ENCODE results near the gene ATP1A2. TPM values are rescaled to one million over a fixed set of nuclear protein-coding genes. Genes with fewer than 3 reads are reported as not detected.

The ATP1A2 gene
- total RNA-seq, 1 experiment from 2014 or later = not detected

GRCh38 chr1:160146107-160146506 lies 30.5 kb downstream of the ATP1A2 start:
- no peak for DNase-seq (ENCODE audit: low spot score)

DNA sequence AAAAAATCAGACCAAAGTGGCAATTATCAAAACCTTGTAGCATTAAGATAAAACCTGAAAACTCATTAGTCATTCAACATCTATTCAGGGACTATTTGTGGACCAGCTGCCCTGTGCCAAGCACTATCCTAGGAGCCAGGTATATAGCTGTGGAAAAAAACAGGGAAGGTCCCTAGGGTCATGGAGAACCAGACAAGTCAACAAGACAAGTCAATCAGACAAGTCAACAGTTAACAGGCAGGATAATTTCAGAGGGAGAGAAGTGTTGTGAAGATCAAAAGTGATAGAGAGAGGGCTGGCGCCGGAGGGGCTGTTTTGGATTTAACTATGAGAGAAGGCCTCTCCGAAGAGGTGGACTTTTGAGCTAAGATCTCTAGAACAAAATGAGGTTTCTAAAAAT lies 32.6 kb downstream of the ATP1A2 start:
- no peak for DNase-seq (ENCODE audit: low spot score)

GRCh38 chr1:160149233-160149632 lies 33.7 kb downstream of the ATP1A2 start:
- DNase-seq (ENCODE audit: low spot score) = no peak

GRCh38 chr1:160149716-160150115 lies 34.2 kb downstream of the ATP1A2 start:
- no peak for DNase-seq (ENCODE audit: low spot score)

- no peak for DNase-seq (ENCODE audit: low spot score)
Measured at GRCh38 chr1:160151303-160151702, 35.7 kb downstream of the ATP1A2 start, which contains the start of gene ATP1A4. Gene ATP1A4, plus strand, starts transcription at chr1:160151603. Its CDS starts 438 bp downstream, at chr1:160152041.

DNA sequence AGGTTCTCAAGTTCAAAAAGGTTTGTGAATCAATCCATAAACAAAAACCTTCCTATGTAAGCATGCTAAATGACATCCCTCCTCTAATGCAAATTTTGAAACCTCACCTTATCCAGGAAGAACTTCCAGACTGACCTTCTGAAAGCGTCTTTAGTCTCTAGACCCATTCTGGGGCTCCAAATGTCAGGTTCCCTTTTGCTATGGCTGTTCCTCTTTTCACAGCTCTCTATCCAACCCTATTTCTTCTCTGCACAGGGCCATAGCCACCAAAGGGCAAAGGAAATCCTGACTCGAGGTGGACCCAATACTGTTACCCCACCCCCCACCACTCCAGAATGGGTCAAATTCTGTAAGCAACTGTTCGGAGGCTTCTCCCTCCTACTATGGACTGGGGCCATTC lies 39.2 kb downstream of the ATP1A2 start:
- DNase-seq (ENCODE audit: low spot score) = no peak

- no peak for DNase-seq (ENCODE audit: low spot score)
Measured at GRCh38 chr1:160156361-160156760, 40.8 kb downstream of the ATP1A2 start.

- DNase-seq (ENCODE audit: low spot score) = no peak
Measured at GRCh38 chr1:160157174-160157573, 41.6 kb downstream of the ATP1A2 start.

GRCh38 chr1:160158031-160158430 lies 42.5 kb downstream of the ATP1A2 start:
- no peak for DNase-seq (ENCODE audit: low spot score)

DNA sequence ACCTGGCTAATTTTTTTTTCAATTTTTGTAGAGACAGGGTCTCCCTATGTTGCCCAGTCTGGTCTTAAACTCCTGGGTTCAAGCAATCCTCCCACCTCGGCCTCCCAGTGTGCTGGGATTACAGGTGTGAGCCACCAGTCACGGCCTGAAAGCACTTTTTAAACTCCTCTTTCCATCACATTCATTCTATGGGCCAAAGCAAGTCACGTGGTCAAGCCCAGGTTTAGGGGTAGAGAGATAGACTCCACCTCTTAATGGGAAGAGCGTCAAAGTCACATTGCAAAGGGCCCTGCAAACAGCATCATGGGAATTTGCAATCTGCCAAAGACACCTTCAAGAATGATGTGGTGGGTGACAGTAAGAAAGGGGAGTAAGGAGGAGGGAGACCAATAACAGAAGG lies 43.0 kb downstream of the ATP1A2 start:
- DNase-seq (ENCODE audit: low spot score) = no peak

DNA sequence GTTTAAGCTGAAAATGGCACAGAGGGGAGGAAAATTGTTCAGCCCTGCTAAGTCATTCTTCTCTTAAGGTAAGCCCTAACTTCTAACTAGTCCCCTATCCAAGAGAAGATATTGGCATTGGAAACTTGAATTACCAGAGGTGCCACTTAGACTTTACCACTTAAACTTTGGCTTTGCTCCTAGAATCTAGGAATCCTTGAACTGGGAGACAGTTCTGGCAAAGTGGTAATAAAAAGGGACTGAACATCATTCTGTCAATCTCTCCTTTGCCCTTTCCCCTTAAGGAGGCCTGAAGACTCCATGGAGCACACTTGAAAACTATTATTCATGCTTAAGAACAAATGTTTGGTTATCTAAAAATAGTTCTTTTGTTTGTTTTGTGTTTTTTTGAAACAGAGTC lies 44.3 kb downstream of the ATP1A2 start:
- DNase-seq (ENCODE audit: low spot score) = no peak

- no peak for DNase-seq (ENCODE audit: low spot score)
Measured at GRCh38 chr1:160161965-160162705, 46.6 kb downstream of the ATP1A2 start.

- no peak for DNase-seq (ENCODE audit: low spot score)
Measured at GRCh38 chr1:160162931-160163330, 47.4 kb downstream of the ATP1A2 start.

DNA sequence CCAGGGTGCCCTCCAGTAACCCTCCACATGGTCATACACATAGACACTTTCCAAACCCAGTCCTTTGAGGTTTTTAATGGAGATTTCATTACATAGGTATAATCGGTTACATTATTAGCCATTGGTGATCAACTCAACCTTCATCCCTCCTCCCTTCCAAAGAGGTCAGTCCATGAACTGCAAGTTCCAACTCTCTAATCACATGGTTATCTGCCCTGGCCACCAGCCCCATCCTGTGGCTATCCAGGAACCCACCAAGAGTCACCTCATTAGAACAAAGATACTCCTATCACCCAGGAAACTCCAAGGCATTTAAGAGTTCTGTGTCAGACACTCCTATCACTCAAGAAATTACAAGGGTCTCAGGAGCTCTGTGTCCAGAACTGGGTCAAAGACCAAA lies 48.1 kb downstream of the ATP1A2 start:
- DNase-seq (ENCODE audit: low spot score) = no peak

DNA sequence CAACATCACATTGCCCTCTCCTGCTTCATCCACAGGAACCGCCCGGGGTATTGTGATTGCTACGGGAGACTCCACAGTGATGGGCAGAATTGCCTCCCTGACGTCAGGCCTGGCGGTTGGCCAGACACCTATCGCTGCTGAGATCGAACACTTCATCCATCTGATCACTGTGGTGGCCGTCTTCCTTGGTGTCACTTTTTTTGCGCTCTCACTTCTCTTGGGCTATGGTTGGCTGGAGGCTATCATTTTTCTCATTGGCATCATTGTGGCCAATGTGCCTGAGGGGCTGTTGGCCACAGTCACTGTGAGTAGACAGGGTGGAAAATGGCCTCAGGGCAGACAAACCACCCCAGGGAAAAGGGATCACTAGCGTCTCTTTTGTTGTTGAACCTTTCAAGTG lies 48.6 kb downstream of the ATP1A2 start:
- no peak for DNase-seq (ENCODE audit: low spot score)

- no peak for DNase-seq (ENCODE audit: low spot score)
Measured at GRCh38 chr1:160166166-160166868, 50.8 kb downstream of the ATP1A2 start.

GRCh38 chr1:160167056-160167455 lies 51.5 kb downstream of the ATP1A2 start:
- no peak for DNase-seq (ENCODE audit: low spot score)

DNA sequence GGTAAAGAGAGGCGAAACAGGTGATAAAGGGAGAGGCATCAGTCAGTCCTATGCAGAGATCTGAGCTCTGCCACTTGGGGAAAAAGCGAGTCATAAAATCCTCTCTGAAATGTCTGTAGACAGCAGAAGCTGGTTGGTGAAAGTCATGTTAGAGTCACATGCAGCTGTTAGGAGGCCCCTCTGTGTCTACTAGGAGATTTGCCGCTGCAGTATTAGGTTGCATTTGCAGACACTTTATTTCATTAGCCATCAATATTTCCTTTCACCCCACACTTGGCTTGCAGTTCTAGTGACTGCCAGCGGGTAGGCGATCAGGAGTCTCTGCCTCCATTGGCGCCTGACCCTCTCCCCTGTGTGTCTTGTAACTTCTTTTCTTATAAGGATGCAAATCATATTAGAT lies 52.0 kb downstream of the ATP1A2 start:
- DNase-seq (ENCODE audit: low spot score) = no peak

GRCh38 chr1:160168016-160168415 lies 52.5 kb downstream of the ATP1A2 start:
- no peak for DNase-seq (ENCODE audit: low spot score)

- DNase-seq (ENCODE audit: low spot score) = no peak
Measured at GRCh38 chr1:160168609-160169369, 53.2 kb downstream of the ATP1A2 start.

GRCh38 chr1:160169553-160170399 lies 54.2 kb downstream of the ATP1A2 start:
- no peak for DNase-seq (ENCODE audit: low spot score)

DNA sequence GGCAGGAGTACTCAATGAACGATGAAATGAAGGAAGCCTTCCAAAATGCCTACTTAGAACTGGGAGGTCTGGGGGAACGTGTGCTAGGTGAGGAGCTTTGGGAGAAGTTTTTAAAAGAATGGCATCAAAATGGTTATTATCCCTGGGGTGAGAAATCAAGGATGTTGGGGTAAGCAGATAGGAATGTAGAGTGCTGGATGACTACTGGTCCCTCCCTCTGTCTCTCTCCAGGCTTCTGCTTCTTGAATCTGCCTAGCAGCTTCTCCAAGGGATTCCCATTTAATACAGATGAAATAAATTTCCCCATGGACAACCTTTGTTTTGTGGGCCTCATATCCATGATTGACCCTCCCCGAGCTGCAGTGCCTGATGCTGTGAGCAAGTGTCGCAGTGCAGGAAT lies 55.8 kb downstream of the ATP1A2 start:
- no peak for DNase-seq (ENCODE audit: low spot score)

Data from H4 (cell line).